Right renal pelvis (tissue), 4 donors: ENCODE results near the gene LMAN2L. TPM values are rescaled to one million over a fixed set of nuclear protein-coding genes. Genes with fewer than 3 reads are reported as not detected.

ENCODE experiments used
- DNase-seq, 4 donors: peaks; one replicate each; pipeline ENCODE4 v3.0.0-alpha.2; 2013; ENCODE audit warnings: low read depth in 4 of 4, low spot score in 3 of 4, missing footprints in 1 of 4
- polyA plus RNA-seq, 4 donors: library from polyadenylated mRNA; unstranded; fragments of 120-200 nt; gene quantifications; one replicate each; pipeline ENCODE4 v1.2.1, GENCODE V29; 2013; ENCODE audit not compliant: insufficient read length in 4 of 4

The LMAN2L gene
- polyA plus RNA-seq, 4 donors = 49.9 to 55.7 (median 52.3) TPM

GRCh38 chr2:96663177-96663576, 76.7 kb downstream of the LMAN2L start:
- no peak for DNase-seq

- DNase-seq = no peak
Observed at GRCh38 chr2:96662360-96662759, 77.5 kb downstream of the LMAN2L start.

- DNase-seq = no peak
Observed at GRCh38 chr2:96661324-96661723, 78.5 kb downstream of the LMAN2L start.

GRCh38 chr2:96656540-96656939, 83.3 kb downstream of the LMAN2L start:
- no peak for DNase-seq

Other genes with a start within 250 kb of the LMAN2L start
- 1 to 10 TPM; 4.8 to 7.2 (median 5.7) TPM for gene NEURL3, start 234.7 kb downstream of the LMAN2L start, polyA plus RNA-seq
- 1 to 10 TPM; 4.7 to 5.7 (median 4.9) TPM for gene ARID5A, start 203.3 kb downstream of the LMAN2L start, polyA plus RNA-seq
- gene KANSL3, start 101.8 kb downstream of the LMAN2L start, polyA plus RNA-seq = 10 to 100 TPM; 53.3 to 59.9 (median 54.7) TPM
- gene FER1L5, start 97.3 kb downstream of the LMAN2L start, polyA plus RNA-seq = 1 to 10 TPM in 3 of 4 donors, under 1 TPM in 1; 0.82 to 1.2 (median 1.1) TPM
- gene CNNM4, start 20.8 kb upstream of the LMAN2L start, polyA plus RNA-seq = 10 to 100 TPM; 12.5 to 13.8 (median 13.2) TPM
- 10 to 100 TPM; 29.5 to 40.1 (median 32.7) TPM for gene CNNM3, start 76.2 kb upstream of the LMAN2L start, polyA plus RNA-seq
- 1 to 10 TPM; 3.8 to 4.7 (median 3.9) TPM for gene ANKRD23, start 104.0 kb upstream of the LMAN2L start, polyA plus RNA-seq
- 10 to 100 TPM in 1 of 4 donors, 1 to 10 TPM in 3; 7.5 to 10.4 (median 8.4) TPM for gene ANKRD39, start 118.0 kb upstream of the LMAN2L start, polyA plus RNA-seq
- 10 to 100 TPM; 36.2 to 43.0 (median 38.0) TPM for gene SEMA4C, start 130.0 kb upstream of the LMAN2L start, polyA plus RNA-seq
- gene FAM178B, start 246.5 kb upstream of the LMAN2L start, polyA plus RNA-seq = under 1 TPM; 0.24 to 0.73 (median 0.44) TPM